ENCODE data around the gene CARD14. TPM values are rescaled to one million over a fixed set of nuclear protein-coding genes. Genes with fewer than 3 reads are reported as not detected.

The CARD14 gene
- total RNA-seq, 1 donor from 2014 or later: 0.30 TPM

DNA sequence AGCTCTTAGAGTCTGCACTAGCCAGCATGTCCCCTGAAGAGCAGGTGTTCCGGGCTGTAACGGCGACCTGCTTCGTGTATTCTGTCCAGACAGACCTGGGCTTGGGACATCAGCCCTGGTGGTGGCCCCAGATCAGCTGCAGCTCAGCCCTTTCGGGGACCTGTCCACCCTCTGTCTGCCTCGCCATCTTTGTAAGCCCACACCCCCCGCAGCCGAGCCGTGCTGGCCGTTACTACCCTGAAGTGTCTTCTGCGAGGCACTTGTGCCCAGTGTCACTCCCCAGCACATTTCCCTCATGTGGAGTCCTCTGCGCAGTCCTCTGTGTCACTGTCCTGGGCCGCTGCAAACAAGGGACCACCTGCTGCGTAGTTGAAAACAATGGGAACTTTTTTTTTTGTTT, 10.4 kb downstream of the CARD14 start:
- Mint-ChIP-seq H3K36me3 (ENCODE audit: low read depth) (no peaks in the 10 kb centered on the region), H3K4me3 (ENCODE audit: unreplicated experiment) (no peak overlapping the region), H3K27ac (ENCODE audit: unreplicated experiment) (no peak overlapping the region), H3K27me3 (ENCODE audit: low read depth) (peaks cover 14% of the 10 kb centered on the region), H3K4me1 (ENCODE audit: low read depth) (no peaks in the 10 kb centered on the region), H3K9me3 (ENCODE audit: low read depth) (no peaks in the 10 kb centered on the region)
- no peak for DNase-seq (ENCODE audit: low spot score)
- TF ChIP-seq, protein P1, sequence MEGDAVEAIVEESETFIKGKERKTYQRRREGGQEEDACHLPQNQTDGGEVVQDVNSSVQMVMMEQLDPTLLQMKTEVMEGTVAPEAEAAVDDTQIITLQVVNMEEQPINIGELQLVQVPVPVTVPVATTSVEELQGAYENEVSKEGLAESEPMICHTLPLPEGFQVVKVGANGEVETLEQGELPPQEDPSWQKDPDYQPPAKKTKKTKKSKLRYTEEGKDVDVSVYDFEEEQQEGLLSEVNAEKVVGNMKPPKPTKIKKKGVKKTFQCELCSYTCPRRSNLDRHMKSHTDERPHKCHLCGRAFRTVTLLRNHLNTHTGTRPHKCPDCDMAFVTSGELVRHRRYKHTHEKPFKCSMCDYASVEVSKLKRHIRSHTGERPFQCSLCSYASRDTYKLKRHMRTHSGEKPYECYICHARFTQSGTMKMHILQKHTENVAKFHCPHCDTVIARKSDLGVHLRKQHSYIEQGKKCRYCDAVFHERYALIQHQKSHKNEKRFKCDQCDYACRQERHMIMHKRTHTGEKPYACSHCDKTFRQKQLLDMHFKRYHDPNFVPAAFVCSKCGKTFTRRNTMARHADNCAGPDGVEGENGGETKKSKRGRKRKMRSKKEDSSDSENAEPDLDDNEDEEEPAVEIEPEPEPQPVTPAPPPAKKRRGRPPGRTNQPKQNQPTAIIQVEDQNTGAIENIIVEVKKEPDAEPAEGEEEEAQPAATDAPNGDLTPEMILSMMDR (IDR thresholded peaks at IDR 0.05): no peak

DNA sequence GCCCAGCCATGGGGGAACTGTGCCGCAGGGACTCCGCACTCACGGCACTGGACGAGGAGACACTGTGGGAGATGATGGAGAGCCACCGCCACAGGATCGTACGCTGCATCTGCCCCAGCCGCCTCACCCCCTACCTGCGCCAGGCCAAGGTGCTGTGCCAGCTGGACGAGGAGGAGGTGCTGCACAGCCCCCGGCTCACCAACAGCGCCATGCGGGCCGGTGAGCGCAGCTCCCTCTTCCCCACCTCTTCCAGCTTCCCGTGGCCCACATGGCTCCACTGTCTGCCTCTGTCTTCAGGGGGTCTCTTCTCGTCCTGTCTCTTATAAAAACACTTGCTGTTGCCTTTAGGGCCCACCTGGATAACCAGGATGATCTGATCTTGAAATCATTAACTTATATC, 11.6 kb downstream of the CARD14 start:
- no peak overlapping the region for H3K4me3 Mint-ChIP-seq (ENCODE audit: unreplicated experiment)
- TF ChIP-seq, protein P1 (IDR thresholded peaks at IDR 0.05): no peak
- no peaks in the 10 kb centered on the region for H3K4me1 Mint-ChIP-seq (ENCODE audit: low read depth)
- H3K27me3 Mint-ChIP-seq (ENCODE audit: low read depth): peaks cover 14% of the 10 kb centered on the region
- no peak for DNase-seq (ENCODE audit: low spot score)
- H3K27ac Mint-ChIP-seq (ENCODE audit: unreplicated experiment): no peak overlapping the region
- H3K9me3 Mint-ChIP-seq (ENCODE audit: low read depth): no peaks in the 10 kb centered on the region
- no peaks in the 10 kb centered on the region for H3K36me3 Mint-ChIP-seq (ENCODE audit: low read depth)

DNA sequence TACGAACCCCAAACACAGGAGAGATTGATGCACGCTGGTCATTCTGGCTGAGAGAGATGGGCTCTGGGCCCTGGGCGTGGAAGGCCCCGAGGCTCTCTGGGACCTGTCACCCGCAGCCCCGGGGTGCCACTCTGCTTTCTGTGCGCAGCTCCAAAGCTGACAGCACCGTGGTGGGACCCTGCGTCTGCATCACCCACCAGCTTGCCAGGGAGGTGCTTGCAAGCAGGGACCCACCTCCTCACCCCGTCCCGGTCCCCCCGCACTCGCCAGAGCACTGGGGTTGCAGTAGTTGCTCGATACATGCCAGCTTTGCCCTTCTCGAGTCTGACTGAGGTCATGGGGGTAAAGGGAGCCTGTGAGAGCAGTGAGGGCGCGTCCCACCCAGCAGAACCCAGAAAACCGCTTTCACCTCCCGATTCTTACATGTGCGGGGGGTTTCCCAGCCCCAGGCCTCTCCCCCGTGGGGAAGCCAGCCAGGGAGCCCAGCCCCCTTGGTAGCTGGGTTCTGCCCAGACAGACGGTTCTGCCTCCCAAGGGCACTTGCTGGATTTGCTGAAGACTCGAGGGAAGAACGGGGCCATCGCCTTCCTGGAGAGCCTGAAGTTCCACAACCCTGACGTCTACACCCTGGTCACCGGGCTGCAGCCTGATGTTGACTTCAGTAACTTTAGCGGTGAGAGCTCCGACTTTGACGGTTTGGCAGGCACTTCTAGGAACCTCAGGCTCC, 12.5 kb downstream of the CARD14 start:
- Mint-ChIP-seq H3K27ac (ENCODE audit: unreplicated experiment) (no peak overlapping the region), H3K4me3 (ENCODE audit: unreplicated experiment) (no peak overlapping the region), H3K4me1 (ENCODE audit: low read depth) (no peaks in the 10 kb centered on the region), H3K9me3 (ENCODE audit: low read depth) (no peaks in the 10 kb centered on the region), H3K27me3 (ENCODE audit: low read depth) (peaks cover 14% of the 10 kb centered on the region), H3K36me3 (ENCODE audit: low read depth) (no peaks in the 10 kb centered on the region)
- DNase-seq (ENCODE audit: low spot score): no peak
- TF ChIP-seq, protein P1 (IDR thresholded peaks at IDR 0.05): no peak

DNA sequence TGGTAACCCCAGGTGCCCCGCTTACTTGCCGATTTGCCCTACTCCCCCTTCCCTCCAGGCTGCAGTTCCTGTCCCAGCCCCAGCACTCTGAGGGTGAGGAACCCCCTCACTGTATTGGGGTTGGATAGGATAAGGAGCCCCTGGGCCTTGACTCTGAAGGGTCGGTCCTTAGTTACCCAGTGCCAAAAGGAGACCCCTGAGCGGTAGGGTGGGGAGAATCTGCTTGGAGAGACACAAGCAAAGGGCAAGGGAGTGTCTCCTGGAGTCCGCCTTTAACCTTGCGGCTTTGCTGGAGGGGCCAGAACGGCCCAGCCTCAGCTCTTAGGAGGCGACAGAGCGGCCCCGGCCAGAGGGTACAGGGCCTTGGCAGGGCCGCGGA, 13.0 kb downstream of the CARD14 start:
- Mint-ChIP-seq H3K4me1 (ENCODE audit: low read depth) (no peaks in the 10 kb centered on the region), H3K36me3 (ENCODE audit: low read depth) (no peaks in the 10 kb centered on the region), H3K27ac (ENCODE audit: unreplicated experiment) (no peak overlapping the region), H3K9me3 (ENCODE audit: low read depth) (no peaks in the 10 kb centered on the region), H3K4me3 (ENCODE audit: unreplicated experiment) (no peak overlapping the region), H3K27me3 (ENCODE audit: low read depth) (peaks cover 14% of the 10 kb centered on the region)
- TF ChIP-seq, protein P1 (IDR thresholded peaks at IDR 0.05): no peak
- no peak for DNase-seq (ENCODE audit: low spot score)

DNA sequence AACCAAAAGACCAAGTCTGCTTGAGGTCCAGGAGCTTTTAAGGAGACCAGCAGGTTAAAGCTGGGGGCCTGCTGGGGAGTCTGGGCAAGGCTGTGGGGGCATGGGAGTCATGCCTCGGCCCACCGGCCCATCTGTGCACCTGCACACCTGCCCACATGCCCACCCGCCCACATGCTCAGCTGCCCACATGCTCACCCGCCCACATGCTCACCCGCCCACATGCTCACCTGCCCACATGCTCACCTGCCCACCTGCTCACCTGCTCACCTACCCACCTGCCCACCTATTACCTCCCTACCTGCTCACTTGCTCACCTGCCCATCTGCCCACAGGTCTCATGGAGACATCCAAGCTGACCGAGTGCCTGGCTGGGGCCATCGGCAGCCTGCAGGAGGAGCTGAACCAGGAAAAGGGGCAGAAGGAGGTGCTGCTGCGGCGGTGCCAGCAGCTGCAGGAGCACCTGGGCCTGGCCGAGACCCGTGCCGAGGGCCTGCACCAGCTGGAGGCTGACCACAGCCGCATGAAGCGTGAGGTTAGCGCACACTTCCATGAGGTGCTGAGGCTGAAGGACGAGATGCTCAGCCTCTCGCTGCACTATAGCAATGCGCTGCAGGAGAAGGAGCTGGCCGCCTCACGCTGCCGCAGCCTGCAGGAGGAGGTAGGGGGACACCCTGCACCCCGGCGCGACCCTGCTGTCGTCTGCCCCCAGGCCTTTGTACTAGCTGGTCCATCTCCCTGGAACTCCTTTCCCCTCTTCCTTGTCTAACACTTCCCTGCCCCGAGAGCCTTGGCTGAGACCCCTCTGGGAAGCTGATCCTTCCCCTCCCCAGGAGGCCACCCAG, 14.0 kb downstream of the CARD14 start:
- no peak overlapping the region for H3K27ac Mint-ChIP-seq (ENCODE audit: unreplicated experiment)
- H3K4me1 Mint-ChIP-seq (ENCODE audit: low read depth): no peaks in the 10 kb centered on the region
- H3K36me3 Mint-ChIP-seq (ENCODE audit: low read depth): no peaks in the 10 kb centered on the region
- DNase-seq (ENCODE audit: low spot score): no peak
- H3K4me3 Mint-ChIP-seq (ENCODE audit: unreplicated experiment): no peak overlapping the region
- TF ChIP-seq, protein P1 (IDR thresholded peaks at IDR 0.05): no peak
- no peaks in the 10 kb centered on the region for H3K9me3 Mint-ChIP-seq (ENCODE audit: low read depth)
- peaks cover 12% of the 10 kb centered on the region for H3K27me3 Mint-ChIP-seq (ENCODE audit: low read depth)
